Tibial artery (tissue), 4 donors: ENCODE results near the gene CRACR2A.

Source experiments
- DNase-seq, 2 donors: peaks; one replicate each; pipeline ENCODE4 v3.0.0-alpha.2; 2019
- H3K27ac ChIP-seq, 2 donors: fragments of 200-600 bp; sonication (generic) in 1 of 2; 1 replicate in 1 of 2; 2 replicates in 1 of 2; pipeline ENCODE4 v1.5.1; 2018 to 2019; ENCODE audit warnings: mild to moderate bottlenecking in 1 of 2
- H3K27me3 ChIP-seq, 2 donors: fragments of 200-600 bp; sonication (generic) in 1 of 2; one replicate each; pipeline versions ENCODE4 v1.5.1 to v1.6.0; 2016 to 2019
- H3K36me3 ChIP-seq, 3 donors: fragments of 200-600 bp; sonication (generic) in 2 of 3; one replicate each; pipeline ENCODE4 v1.5.1; 2016 to 2019; ENCODE audit warnings: mild to moderate bottlenecking in 2 of 3
- H3K4me1 ChIP-seq, 4 donors: fragments of 200-600 bp; sonication (generic) in 2 of 4; 1 replicate in 3 of 4; 2 replicates in 1 of 4; pipeline ENCODE4 v1.5.1; 2016 to 2019
- H3K4me3 ChIP-seq, 2 donors: fragments of 200-600 bp; sonication (generic) in 1 of 2; 1 replicate in 1 of 2; 2 replicates in 1 of 2; pipeline ENCODE4 v1.5.1; 2018 to 2019; ENCODE audit warnings: mild to moderate bottlenecking in 2 of 2
- H3K9me3 ChIP-seq, 3 donors: fragments of 200-600 bp; sonication (generic) in 1 of 3; one replicate each; pipeline ENCODE4 v1.5.1; 2016 to 2019
- intact Hi-C: fragments of 100-400 bp; cut with DNase I; formaldehyde crosslinking; loops from one replicate; pipeline ENCODE4 v1.15.0; 2023; ENCODE audit warnings: low total_unique reads
- TF ChIP-seq, protein P1 (sequence below), 2 experiments: fragments of 200-600 bp in 1 of 2; fragments of 450-650 bp in 1 of 2; IDR thresholded peaks; one replicate each; pipeline ENCODE4 v1.5.1; 2017 to 2019; ENCODE audit warnings: antibody characterized with exemption in 2 of 2, mild to moderate bottlenecking in 1 of 2, moderate library complexity in 1 of 2

The CRACR2A gene

DNA sequence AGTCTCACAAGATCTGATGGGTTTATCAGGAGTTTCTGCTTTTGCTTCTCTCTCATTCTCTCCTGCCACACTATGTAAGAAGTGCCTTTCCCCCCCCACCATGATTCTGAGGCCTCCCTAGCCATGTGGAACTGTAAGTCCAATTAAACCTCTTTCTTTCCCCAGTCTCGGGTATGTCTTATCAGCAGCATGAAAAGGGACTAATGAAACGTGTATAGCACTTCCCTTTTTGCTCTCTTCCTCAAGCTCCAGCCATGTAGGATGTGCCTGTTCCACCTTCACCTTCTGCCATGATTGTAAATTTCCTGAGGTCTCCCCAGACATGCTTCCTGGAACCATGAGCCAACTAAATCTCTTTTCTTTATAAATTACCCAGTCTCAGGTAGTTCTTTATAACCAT lies 7.0 kb upstream of the CRACR2A start:
- Histone ChIP-seq H3K27me3 (peaks cover 0 to 8% of the 10 kb centered on the region in 2 donors), H3K27ac (no peak overlapping the region), H3K36me3 (no peaks in the 10 kb centered on the region), H3K4me3 (no peak overlapping the region), H3K4me1 (no peaks in the 10 kb centered on the region), H3K9me3 (no peaks in the 10 kb centered on the region)
- no peak for DNase-seq
- intact Hi-C loops, result no loop called here
- TF ChIP-seq, protein P1, sequence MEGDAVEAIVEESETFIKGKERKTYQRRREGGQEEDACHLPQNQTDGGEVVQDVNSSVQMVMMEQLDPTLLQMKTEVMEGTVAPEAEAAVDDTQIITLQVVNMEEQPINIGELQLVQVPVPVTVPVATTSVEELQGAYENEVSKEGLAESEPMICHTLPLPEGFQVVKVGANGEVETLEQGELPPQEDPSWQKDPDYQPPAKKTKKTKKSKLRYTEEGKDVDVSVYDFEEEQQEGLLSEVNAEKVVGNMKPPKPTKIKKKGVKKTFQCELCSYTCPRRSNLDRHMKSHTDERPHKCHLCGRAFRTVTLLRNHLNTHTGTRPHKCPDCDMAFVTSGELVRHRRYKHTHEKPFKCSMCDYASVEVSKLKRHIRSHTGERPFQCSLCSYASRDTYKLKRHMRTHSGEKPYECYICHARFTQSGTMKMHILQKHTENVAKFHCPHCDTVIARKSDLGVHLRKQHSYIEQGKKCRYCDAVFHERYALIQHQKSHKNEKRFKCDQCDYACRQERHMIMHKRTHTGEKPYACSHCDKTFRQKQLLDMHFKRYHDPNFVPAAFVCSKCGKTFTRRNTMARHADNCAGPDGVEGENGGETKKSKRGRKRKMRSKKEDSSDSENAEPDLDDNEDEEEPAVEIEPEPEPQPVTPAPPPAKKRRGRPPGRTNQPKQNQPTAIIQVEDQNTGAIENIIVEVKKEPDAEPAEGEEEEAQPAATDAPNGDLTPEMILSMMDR (IDR thresholded peaks at IDR 0.05), result no peak

DNA sequence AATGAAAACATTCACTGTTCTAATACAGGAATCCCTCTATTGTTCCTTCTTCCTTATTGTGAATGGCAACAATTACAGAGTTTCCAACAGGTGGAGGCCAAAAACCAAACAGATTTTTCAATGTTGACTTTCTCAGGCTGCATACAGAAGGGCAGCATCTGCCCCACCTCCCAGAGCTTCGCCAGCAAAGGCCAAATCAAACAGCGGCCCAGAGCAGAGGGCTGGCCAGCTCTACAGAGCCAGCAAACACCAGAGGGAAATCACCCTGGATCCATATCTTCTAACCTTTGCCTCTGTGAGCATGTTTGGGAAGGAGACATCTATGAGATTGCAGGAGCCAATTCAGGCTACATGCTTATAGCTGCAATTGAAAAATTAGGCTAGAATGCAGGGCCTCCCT lies 4.4 kb upstream of the CRACR2A start:
- Histone ChIP-seq H3K36me3 (no peaks in the 10 kb centered on the region), H3K27ac (no peak overlapping the region), H3K4me1 (peaks cover 0 to 10% (median 4%) of the 10 kb centered on the region in 4 donors), H3K4me3 (no peak overlapping the region), H3K27me3 (peaks cover 0 to 21% of the 10 kb centered on the region in 2 donors), H3K9me3 (no peaks in the 10 kb centered on the region)
- TF ChIP-seq, protein P1 (IDR thresholded peaks at IDR 0.05), result no peak
- DNase-seq, result no peak
- intact Hi-C loops, result no loop called here

DNA sequence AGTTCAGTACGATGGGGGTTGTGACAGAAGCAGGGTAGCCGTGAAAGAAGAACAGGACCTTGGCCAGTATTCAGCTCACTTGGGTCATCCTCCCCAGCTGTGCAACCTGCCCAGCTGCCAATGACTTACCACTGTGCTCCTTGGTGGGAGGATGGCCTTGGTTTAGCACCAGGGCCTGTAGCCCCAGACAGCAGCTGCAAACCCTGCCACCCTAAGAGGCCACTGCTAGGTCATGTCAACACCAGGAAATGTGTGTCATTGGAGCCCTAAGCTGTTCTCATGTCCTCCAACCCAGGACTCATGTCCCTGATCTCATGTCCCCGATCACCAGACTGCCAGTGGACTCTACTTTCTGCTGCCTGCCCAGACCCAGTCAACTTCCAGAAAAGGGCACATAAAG lies 3.0 kb upstream of the CRACR2A start:
- peaks cover 0 to 11% (median 4%) of the 10 kb centered on the region in 4 donors for H3K4me1 ChIP-seq
- H3K27me3 ChIP-seq, result peaks cover 0 to 21% of the 10 kb centered on the region in 2 donors
- no peaks in the 10 kb centered on the region for H3K36me3 ChIP-seq
- H3K27ac ChIP-seq, result no peak overlapping the region
- intact Hi-C loops, result no loop called here
- H3K4me3 ChIP-seq, result no peak overlapping the region
- TF ChIP-seq, protein P1 (IDR thresholded peaks at IDR 0.05), result no peak
- no peaks in the 10 kb centered on the region for H3K9me3 ChIP-seq
- DNase-seq, result no peak

DNA sequence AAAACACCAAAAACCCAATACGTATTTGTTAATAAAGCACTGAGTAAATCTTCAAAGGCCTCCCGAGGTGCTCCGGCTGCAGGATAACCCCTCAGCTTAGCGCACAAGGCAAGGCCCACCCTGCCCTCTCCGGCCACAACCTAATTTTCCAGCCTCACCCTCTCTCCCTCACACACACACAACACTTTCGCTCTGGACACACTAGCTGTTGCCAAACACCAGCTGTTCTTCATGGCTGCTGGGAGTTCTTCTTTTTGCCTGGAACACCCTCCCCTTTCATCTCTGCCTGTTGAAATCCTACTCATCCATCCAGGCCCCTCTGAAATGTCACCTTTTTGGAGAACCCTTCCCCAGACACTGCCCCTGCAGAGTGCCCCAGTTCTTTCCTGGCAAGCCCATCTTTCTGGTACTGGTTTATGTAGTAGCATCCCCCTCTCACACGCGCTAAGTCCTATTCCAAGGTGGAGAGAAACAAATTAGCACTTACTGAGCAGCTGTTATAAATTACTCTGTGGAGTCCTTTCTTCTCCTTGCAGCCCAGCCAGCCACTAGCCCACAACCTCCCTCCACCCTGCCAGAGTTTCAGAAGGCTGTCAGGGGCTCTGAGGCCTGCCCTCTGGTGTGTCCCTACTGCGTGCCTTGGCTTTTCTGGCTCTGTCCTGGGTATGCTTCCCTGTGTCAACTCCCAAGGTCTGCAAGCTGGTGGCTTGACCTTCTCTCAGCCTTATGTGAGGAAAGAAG lies 805 bp upstream of the CRACR2A start:
- H3K4me3 ChIP-seq, result peak overlapping the region; percentile 40 to 50
- peaks cover 0 to 11% (median 4%) of the 10 kb centered on the region in 4 donors for H3K4me1 ChIP-seq
- H3K27ac ChIP-seq, result peak overlapping the region in 1 of 2 donors; percentile 55
- DNase-seq, result peak in 1 of 2 donors; percentile 25
- TF ChIP-seq, protein P1 (IDR thresholded peaks at IDR 0.05), result no peak
- no peaks in the 10 kb centered on the region for H3K9me3 ChIP-seq
- intact Hi-C loops, result no loop called here
- peaks cover 0 to 21% of the 10 kb centered on the region in 2 donors for H3K27me3 ChIP-seq
- H3K36me3 ChIP-seq, result no peaks in the 10 kb centered on the region

DNA sequence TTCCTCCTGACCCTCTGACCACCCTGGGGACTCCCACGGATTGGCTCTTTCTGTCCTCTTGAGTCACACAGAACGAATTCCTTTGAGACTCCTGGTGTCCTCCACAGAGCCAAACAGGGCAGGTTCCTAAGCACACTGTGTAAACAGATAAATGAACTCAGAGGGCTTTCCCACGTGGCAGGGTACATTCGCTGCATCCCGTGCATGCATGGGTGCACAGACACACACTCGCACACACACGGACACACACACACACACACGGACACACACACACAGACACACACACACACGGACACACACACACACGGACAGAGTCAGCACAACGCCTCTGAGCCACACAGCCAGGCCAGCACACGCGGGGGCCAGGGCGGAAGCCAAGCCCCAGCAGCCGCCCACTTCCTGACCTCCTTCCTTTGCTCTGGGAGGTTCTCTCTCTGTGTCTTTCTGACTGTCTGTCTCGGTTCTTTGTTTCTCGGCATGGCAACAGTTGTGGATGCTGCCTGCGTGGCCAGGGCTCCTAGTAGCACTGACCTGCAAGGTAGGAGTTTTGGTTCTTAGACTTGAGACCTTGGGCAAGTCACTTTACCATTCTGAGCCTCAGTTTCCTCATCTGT lies 706 bp downstream of the CRACR2A start:
- intact Hi-C loops, result no loop called here

More for the DNA sequence above, 706 bp downstream of the CRACR2A start:
- no peaks in the 10 kb centered on the region for H3K36me3 ChIP-seq
- peak overlapping the region; percentile 40 to 50 for H3K4me3 ChIP-seq
- peaks cover 0 to 21% of the 10 kb centered on the region in 2 donors for H3K27me3 ChIP-seq
- DNase-seq, result peak in 1 of 2 donors; percentile 34
- peak overlapping the region in 1 of 2 donors; percentile 36 for H3K27ac ChIP-seq
- H3K9me3 ChIP-seq, result no peaks in the 10 kb centered on the region
- peaks cover 0 to 14% (median 4%) of the 10 kb centered on the region in 4 donors for H3K4me1 ChIP-seq
- TF ChIP-seq, protein P1 (IDR thresholded peaks at IDR 0.05), result no peak
